GM18868 (cell line): Measurements from ENCODE around the gene PTPRCAP.
"Not testable (repeated sequence)": the region's sequence is repeated elsewhere in the genome, so short reads cannot be mapped to it uniquely, and the experiment has no call there.

Source experiments
- ATAC-seq: cut with Tn5 transposase; IDR thresholded peaks from one replicate; pipeline ENCODE4 v1.9.1; 2021; ENCODE audit warnings: mild to moderate bottlenecking, moderate library complexity; ENCODE audit not compliant: unreplicated experiment

PTPRCAP gene, protein sequence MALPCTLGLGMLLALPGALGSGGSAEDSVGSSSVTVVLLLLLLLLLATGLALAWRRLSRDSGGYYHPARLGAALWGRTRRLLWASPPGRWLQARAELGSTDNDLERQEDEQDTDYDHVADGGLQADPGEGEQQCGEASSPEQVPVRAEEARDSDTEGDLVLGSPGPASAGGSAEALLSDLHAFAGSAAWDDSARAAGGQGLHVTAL

DNA sequence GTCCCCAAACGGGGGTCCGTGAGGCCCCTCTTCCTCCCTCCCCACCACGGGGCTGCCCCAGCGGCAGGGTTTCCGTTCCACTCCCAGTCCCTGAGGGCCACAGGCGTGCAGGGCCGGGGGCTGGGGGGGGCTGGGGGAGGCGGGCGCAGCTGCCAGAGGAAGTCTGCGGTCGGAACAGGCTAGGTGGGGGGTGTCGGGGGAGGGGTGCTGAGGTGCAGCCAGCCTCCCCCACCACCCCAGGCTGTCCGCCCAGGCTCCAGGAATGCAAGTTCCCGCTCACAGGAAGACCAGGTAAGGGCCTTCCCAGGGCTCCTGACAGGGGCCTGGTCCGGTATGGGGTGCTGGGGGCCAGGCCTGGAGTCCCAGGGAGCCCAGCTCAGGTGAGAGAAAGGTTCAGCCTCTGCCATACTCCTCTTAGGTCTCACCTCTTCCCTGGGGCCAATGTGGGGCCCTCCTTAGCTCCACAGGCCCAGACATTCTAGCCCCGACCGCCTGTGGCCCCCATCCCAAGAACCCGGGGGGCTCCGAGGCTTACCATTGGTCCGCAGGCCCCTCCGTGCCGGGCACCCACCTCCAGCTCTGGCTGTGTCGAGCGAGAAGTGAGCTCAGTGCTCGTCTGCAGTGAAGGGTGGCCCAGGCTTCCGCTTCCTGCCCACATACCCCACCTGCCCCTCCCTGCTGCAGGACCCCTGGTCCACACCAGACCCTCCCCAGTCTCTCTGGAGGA is at the start of gene PTPRCAP:
PTPRCAP (minus strand) TSS at position 601 of the 727 bp plus-strand sequence; CDS start at position 538, 63 bp downstream.
- ATAC-seq = no peak

DNA sequence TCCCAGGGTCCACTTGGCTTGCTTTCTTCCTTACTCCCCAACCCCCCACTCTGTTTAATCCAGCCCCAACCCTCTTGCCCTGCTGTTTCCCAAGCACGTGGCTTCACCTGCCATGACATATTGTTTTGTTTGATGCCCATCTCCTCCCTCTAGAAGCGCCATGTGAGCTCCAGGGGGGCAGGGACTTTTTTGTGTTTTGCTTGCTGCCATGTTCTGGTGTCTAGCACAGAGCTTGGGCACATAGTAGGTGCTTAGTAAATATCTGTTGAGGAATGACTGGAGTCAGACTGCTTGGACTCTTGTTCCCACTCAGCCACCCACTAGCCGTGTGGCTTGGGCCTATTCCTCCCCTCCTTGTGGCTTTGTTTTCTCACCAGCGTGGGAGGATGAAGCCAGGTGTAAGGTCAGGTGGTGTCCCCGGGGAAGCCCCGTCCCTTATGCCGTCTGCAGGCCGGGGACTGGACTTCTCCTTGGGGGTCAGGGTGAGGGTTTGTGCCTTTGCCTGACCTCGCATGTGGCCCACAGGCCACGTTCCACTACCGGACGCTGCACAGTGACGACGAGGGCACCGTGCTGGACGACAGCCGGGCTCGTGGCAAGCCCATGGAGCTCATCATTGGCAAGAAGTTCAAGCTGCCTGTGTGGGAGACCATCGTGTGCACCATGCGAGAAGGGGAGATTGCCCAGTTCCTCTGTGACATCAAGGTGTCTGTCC is 49.2 kb upstream of the PTPRCAP start:
- no peak for ATAC-seq

DNA sequence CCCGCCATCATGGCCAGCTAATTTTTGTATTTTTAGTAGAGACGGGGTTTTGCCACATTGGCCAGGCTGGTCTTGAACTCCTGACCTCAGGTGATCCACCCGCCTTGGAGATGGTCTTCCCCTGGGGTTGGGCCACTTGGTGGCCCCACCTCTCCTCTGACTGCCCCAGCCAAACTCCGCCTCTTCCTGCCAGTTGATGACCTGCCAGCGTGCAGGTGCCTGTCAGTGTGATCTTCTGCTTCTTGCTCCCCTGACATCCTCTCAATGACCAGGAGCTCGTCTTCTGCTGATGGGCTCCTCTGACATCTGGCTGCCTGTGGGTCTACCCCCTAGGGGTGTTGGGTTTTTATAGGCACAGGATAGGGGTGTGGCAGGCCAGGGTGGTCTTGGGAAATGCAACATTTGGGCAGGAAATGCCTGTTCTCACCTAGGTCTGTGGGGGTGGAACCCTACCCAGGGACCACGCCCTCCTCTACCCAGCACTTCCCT is 48.4 kb upstream of the PTPRCAP start:
- not testable (repeated sequence) for ATAC-seq

DNA sequence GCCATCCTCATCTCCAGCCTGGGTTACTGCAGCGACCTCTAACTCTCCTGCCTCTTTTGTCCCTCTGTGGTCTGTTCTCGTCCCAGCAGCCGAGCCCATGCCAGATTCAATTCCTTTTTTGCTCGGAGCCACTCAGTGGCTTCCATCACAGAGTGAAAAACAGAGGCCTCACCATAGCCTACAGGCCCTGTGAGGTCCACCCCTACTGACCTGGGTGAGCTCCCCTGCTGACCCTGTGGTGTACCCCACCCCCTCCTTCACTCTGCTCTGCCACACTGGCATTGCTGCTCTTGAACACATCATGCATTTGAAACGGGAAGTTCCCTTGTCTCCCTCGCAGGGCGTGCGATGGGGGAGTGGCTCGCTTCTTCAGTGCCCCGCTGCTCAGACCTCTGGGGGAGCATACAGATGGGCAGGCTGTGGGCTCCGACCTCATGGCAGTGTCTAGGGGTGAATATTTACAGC is 47.4 kb upstream of the PTPRCAP start:
- no peak for ATAC-seq

DNA sequence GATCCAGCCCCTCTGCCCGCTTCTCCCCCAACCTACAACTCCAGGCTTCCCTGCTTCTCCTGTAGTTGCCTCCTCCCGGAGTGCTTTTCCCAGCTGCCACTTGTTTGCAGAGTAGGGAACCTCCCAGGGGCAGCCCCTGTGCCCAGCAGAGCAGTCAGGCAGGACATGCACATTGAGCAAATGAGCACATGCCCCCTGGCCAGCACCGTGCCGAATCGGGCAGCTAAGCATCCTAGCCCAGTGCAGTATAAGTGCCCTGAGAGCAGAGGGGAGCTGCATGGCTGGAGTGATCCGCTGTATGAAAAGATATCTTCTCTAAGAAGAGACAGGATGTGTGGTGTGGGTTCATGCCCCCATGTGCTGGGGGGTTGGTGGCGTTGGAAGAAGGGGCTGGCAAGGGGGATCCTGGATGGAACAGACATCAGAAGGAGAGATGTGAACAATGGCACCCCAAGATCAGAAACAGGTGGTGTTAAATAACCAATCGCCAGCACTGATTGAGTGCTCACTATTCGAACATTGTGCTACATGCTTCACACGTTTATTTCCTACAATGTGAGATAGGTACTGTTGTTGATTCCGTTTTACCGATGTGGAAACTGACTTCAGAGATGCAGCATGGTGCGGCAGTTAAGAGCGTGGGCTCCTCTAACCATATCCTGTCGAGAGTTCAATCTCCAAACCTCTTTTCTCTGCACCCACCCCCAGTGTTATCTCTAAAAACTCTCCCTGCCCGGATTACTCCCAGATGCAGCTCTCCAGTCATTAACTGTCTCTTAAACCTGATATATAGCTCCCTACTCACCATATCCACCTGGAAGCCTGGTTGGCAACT is 46.6 kb upstream of the PTPRCAP start:
- ATAC-seq = no peak

DNA sequence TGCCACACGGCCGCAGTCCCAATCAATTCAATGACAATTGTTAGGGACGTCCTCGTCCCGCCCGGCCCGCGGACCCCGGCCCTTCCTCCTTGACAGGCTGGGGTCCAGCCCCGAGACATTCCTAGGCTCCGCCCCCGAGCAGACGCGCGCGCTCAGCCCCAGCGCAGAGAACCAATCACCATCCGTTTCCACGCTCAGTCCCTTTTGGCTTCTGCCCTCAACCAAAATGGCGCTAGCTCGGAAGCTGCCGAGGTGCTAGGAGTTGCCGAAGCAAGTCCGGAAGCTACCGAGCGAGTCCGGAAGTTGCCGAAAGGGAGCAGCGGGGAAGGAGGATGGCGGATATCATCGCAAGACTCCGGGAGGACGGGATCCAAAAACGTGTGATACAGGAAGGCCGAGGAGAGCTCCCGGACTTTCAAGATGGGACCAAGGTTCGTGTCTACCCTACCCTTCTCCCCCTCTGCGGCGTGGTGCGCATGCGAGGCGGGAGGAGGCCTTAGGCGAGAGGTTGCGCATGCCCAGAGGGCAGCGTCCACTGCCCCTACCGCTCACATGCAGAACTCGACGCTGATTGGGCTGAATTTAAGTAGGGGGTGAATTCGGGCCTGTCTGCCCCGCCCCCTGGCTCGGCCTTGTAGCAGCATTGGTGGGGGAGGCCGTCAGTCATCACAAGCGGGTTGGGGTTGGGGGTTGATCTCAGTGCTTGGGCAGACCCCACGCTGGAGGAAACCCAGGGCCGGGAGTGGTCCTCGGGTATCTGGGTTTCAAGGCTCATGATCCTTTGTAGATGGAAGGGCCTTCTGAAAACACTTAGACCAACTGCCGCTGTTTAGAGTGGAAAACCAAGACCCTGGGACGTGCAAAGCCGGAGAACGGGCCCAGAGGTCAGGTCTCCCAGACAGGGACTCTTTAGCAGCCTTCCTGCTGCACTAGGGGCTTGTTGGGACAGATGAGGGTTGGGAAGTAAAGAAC is 45.6 kb upstream of the PTPRCAP start, which contains the start of gene AIP:
AIP (plus strand) TSS at position 200 of the 972 bp plus-strand sequence; CDS start at position 333, 133 bp downstream.
- peak; percentile 66 for ATAC-seq

DNA sequence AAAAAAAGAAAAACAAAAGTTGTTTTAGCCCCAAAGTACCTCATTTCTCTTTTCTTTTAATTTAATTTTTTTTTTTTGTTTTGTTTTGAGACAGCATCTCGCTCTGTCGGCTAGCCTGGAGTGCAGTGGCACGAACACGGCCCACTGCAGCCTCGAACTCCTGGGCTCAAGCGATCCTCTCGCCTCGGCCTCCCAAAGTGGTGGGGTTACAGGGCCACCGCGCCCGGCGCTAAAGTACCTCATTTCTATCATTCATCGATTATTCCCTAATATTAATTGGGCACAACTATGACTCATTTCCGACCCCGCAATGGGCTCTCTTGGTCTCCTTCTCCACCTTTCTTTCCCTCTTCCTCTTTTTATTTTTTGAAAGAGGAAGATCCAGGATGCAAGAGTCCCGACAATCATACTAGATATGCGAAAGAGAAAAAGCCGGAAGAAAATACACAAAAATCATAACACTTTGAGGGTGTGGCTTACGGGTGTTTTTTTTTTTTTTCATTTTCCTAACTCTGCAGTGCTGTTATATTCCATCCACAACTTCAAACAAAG is 44.9 kb upstream of the PTPRCAP start:
- ATAC-seq = peak; percentile 1

DNA sequence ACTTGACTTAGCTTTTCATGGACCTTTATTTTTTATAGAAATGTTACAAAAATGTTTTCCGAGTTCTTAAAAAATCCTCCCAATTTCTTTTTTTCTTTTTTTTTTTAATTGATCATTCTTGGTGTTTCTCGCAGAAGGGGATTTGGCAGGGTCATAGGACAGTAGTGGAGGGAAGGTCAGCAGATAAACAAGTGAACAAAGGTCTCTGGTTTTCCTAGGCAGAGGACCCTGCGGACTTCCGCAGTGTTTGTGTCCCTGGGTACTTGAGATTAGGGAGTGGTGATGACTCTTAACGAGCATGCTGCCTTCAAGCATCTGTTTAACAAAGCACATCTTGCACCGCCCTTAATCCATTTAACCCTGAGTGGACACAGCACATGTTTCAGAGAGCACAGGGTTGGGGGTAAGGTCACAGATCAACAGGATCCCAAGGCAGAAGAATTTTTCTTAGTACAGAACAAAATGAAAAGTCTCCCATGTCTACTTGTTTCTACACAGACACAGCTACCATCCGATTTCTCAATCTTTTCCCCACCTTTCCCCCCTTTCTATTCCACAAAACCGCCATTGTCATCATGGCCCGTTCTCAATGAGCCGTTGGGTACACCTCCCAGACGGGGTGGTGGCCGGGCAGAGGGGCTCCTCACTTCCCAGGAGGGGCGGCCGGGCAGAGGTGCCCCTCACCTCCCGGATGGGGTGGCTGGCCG is 40.0 kb upstream of the PTPRCAP start:
- ATAC-seq = not testable (repeated sequence)

DNA sequence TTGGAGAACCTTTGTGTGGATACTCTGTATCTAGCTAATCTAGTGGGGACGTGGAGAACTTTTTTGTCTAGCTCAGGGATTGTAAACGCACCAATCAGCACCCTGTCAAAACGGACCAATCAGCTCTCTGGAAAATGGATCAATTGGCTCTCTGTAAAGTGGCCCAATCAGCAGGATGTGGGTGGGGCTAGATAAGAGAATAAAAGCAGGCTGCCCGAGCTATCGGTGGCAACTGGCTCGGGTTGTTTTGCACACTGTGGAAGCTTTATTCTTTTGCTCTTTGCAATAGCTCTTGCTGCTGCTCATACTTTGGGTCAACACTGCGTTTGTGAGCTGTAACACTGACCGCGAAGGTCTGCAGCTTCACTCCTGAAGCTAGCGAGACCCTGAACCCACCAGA is 39.2 kb upstream of the PTPRCAP start:
- not testable (repeated sequence) for ATAC-seq

DNA sequence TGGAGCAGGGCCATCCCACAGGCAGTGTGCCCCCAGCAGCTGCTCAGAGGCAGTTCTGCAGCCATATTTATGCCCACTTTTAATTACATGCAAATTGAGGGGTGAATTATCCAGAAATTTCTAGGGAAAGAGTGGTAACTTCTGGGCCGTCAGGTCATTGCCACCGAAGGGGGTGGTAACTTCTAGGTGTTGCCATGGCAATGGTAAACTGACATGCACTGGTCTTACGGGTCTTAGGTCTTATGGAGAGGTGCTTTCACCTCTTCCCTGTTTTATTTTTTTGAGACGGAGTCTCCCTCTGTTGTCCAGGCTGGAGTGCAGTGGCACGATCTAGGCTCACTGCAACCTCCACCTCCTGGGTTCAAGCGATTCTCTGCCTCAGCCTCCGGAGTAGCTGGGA is 35.4 kb upstream of the PTPRCAP start:
- ATAC-seq = no peak

DNA sequence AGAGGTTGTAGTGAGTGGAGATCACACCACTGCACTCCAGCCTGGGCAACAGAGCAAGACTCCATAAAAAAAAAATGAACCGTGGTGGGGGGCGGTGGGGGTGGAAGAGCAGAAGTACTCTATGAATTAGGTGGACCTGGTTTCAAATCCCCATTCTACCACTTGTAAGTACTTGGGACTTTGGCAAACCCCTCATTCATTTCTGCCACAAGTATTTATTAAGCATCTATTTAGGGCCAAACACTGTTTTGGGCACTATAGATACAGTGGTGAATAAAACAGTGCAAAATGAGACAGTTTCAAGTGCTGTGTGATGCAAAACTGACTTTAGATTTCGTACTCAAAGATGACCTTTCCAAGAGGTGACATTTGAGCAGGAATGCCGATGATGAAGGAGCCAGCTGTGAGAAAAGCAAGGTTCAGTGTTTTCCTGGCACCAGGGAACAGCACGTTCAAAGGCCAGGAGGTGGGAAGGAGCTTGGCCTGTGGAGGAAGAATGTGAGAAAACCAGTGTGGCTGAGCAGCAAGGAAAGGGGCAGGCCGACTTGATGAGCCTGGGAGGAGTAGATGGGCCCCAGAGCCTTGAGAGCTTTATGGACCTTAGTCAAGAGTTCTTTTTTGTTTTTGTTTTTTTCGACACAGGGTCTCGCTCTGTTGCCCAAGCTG is 33.0 kb upstream of the PTPRCAP start:
- ATAC-seq = no peak

DNA sequence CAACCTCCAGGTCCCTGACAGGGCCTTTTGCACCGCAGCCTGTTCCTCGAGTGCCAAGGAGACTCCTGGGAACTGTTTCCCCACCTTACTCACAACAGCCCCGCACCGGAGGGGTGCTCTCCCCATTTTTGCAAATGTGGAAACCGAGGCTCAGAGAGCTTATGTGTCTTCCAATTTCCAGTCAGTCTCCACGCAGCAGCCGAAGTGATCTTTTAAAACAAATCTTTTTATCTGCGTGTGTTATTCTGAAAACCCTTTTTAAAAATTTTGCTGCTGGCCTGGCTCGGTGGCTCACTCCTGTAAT is 32.0 kb upstream of the PTPRCAP start:
- no peak for ATAC-seq

DNA sequence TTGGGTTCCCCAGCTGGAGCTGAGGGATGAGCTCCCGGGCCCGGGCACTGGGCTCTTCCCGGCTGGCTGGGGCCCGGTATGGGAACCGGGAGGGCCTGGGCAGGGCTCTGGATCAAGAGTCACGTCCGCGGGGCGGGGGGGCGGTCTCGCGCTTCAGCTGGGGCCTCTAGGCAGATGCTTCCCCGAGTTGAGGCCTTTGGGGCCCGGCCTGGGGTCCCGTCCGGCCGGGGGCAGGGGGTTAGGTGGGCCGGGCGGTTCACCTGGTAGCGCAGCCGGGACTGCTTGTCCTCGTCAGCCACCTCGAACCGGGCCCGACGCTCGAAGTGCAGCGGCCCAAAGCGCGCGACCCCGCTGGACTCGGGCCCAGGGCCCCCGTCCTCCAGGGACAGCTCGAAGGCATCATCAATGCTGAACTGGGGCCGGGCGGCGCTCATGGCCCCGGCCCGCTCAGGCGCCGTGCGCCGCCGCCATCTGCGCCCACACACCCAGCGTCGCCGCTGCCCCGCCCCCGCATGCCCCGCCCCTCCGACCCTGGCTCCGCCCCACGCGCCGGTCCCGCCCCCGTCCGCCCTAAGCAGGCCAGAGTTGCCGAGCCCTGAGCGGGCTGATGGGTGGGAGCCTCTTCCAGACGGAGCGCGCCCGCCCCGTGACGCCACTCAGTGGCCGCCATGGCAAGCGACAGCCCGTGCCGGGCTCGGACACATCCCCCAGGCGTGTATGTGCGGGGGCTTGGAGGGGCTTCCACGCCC is 31.5 kb upstream of the PTPRCAP start, which contains the start of gene TMEM134:
TMEM134 (minus strand) TSS at position 493 of the 749 bp plus-strand sequence; CDS start at position 434, 59 bp downstream.
- peak; percentile 67 for ATAC-seq

DNA sequence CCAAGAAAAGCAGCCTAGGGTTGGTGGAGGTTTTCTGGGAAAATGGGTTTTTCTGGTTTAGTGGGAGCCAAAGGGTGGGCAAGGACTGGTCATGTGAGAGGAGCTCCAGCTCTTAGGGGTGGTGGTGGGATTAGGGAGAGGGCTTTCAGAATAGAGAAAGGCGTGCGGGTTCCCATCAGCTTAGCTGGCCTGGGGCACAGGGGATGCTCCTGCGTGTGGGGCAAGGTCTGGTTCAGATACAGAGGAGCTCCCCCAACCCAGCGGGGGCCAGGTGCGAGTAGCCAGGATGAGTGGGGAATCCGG is 30.9 kb upstream of the PTPRCAP start:
- peak; percentile 2 for ATAC-seq

DNA sequence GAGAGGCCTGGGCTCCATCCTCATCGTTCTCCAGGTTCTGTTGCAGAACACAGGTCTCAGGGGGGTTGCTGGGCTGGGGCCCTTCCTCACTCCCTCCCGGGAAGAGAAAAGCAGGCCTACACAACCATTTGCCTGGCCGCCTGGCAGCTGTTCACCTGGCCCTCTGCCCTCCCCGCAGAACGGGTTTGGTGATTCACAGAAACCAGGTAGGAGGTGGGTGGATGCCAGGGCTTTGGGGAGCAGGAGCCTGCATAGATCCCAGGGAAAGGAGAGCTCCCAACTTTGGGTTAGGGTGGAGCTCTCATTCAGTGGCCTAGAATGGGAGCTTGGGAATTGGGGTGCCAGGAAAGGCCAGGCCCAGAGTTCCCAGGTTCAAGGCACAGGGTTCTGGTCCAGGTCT is 30.6 kb upstream of the PTPRCAP start:
- no peak for ATAC-seq

DNA sequence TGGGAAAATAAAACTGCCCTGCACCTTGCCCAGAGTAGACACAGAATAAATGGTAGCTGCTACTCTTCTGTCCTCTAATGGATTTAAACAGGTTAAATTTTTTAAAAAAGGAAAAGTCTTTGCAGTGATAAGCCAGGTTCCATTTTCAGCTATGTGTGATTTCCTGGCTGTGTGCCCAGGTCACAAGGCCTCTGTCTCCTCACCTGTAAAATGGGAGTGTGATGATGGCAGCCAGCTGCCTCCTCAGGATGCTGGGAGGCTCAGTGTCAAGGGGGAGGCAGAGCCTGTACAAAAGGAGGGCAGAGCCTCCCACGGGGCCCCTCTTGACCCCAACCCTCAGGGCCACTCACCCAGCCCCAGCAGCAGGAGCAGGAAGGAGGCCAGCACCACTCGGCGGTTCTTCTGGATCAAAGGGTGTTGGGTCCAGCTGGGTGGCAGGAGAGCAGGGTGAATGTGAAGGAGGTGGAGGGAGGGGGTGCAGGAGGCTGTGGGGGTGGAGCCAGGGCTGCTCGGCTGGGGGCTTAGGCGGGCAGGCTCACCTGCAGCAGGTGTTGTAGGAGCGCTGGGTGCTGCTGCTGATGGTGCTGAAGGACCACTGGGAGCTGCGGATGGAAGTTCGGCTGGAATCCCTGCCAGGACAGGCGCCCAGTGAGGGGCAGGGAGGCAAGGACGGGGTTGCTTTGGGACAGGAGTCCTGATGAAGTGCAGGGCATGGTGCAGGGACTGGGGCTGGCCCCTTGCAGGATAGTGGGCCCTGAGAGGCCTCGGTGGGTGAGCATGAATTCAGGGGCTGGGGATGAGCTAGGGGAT is 29.7 kb upstream of the PTPRCAP start:
- no peak for ATAC-seq

DNA sequence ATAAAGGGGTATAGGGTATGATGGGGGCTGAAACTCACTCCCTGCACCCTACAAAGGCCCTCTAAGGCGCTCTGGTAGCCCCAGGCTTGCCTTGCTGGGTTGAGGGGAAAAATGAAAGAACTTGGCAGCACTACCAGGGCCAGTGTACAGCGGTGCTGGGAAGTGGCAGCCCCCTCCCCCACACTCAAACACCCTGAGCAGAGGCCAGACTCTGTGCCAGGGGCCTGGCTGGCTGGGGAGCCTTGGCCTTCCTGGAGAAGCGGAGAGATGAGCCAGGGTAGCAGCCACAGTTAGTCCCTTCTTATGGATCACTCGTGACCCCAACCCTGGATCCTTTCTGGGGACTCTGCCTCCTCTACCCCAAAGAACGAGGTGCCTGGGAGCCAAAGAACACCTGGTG is 28.9 kb upstream of the PTPRCAP start:
- ATAC-seq = no peak
